NOMO-1 treated with dmso at 0.1 percent for 144 hours (cell line): Measurements from ENCODE around the gene SEC11A.
"Not testable (repeated sequence)": the region's sequence is repeated elsewhere in the genome, so short reads cannot be mapped to it uniquely, and the experiment has no call there.

Experiments
- DNase-seq: peaks from one replicate; lab custom pipeline; 2025; ENCODE audit not compliant: unreplicated experiment; lab: John Stamatoyannopoulos, UW

Gene SEC11A

DNA sequence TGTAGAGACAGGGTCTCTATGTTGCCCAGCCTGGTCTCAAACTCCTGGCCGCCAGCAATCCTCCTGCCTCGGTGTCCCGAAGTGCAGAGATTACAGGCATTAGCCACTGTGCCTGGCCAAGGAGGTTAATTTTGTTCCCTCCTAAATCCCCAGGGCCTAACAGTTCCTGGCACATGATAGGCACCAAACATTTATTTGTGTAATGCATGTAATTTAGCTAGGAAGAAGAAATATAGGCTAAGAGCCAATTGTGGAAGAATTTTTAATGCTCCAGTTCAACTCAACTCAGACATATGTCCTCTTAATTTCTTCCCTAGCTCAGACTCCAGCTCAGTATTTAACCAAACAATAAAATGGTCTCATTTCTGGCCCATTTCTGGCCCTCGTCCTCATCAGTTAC lies 24.8 kb upstream of the SEC11A start:
- DNase-seq = no peak

DNA sequence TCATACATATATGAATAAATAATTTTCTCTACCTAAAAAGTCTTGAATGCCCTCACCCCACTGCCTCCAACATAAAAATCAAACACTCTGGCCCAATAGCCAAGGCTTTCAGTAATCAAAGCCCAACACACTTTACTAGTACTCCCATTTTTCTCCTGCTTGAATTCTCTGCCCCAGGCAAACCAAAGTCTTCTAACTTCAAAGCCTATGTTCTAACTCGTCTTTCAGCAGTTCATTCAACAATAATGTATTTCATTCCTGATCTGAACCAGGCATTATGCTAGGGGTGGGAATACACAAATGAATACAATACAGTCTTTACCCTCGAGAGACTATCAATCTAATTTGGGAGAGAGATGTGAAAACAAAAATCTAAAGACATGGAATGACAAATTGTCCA lies 21.1 kb upstream of the SEC11A start:
- DNase-seq = no peak

DNA sequence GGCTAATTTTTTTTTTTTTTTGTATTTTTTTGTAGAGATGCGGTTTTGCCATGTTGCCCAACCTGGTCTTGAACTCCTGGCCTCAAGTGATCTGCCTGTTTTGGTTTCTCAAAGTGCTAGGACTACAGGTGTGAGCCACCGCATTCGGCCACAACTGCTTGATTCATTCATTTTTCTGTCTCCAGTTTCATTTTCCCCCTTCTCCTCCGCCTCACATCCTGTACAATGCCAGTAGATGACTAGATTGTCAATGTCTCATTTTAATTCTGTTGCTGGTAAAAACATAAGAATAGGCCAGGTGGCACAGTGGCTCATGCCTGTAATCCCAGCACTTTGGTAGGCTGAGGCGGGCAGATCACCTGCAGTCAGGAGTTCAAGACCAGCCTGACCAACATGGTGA lies 20.4 kb upstream of the SEC11A start:
- no peak for DNase-seq

DNA sequence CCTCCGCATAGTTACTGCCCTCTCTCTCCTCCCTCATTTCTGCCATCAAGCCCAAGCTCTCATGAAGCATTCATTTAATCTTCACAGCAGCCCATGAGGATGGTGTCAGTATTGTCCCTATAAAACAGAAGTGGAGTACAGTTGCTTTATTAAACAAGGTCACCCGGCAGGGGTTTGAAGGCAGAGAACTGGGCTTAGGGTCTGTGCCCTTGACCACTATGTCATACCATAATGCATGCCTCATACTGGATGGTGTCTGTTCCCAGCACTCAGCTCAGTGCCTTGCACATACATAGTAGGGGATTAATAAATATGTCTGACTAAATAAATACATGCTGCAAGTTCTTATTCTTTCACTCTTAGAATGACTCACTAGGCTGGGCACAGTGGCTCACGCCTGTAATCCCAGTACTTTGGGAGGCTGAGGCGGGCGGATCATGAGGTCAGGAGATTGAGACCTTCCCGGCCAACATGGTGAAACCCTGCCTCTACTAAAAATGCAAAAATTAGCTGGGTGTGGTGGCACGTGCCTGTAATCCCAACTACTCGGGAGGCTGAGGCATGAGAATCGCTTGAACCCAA lies 19.6 kb upstream of the SEC11A start:
- not testable (repeated sequence) for DNase-seq

DNA sequence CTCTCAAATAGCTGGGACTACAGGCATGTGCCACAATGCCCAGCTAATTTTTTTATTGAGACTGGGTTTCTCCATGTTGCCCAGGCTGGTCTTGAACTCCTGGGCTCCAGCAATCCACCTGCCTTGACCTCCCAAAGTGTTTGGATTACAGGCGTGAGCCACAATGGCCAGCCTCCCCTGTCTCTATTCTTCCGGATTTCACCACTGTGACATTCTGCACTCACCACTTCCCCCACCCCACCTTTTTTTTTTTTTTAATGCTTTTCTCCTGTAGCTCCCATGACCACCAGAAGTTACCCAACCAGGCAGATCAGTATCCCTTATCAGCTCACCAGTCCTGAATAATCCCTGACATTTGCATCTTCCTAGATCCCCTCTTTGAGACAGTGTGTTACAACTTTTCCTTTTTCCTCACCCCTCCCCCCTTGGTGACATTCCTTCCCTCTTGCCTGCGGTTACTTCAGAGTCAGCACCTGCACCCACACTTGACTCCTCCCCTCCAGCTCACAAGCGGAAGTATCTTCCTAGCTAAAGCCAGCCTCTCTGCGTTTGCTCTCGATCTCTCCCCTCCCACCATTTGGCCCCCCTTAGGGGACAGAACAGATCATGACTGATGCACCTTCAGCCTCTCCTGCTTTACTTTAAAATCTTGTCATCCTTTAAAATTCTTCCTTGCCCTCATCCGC lies 19.0 kb upstream of the SEC11A start:
- DNase-seq = peak; percentile 85

GRCh38 chr15:84731774-84732173 lies 15.8 kb upstream of the SEC11A start:
- no peak for DNase-seq

DNA sequence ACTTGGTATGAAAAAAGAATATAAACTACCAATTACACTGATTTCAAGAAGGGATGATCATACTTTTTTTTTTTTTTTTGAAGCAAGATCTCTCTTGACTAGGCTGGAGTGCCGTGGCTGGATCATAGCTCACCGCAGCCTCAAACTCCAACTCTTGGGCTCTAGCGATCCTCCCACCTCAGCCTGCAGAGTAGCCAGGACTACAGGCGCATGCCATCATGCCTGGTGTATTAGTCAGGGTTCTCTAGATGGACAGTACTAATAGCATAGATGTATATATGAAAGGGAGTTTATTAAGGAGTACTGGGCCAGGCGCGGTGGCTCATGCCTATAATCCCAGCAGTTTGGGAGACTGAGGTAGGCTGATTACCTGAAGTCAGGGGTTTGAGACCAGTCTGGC lies 11.5 kb upstream of the SEC11A start:
- DNase-seq = no peak

DNA sequence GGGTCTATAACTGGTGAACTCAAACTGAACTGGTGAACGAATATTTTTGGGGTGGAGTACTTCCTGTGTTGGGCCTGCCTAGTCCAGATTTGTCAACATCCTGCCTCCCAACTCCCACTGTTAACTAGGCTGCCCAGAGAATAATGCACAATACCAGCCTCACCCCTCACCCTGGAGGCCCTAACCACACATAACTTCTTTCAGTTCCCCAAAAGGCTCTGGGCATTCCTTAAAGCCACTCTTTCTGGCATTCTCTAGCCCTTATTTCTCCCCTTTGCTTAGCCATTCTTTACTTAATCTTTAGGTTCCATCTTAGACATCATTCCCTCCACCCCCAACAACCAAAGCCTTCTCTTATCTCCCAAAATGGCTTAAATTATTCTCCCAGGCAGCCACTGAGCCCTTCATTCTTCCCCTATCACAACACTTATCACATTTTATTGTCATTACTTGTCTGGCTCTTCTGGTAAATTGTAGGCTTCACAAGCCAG lies 9.1 kb upstream of the SEC11A start:
- DNase-seq = peak; percentile 99

DNA sequence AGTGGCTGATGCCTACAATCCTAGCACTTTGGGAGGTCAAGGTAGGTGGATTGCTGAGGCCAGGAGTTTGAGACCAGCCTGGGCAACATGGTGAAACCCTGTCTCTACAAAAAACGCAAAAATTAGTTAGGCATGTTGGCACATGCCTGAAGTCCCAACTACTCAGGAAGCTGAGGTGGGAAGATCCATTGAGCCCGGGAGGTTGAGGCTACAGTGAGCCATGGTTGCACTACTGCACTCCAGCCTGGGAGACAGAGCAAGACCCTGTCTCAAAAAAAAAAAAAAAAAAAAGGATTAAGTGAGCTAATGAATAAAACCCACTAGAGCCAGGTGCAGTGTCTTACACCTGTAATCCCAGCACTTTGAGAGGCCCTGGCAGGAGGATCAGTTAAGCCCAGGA lies 6.7 kb upstream of the SEC11A start:
- no peak for DNase-seq

DNA sequence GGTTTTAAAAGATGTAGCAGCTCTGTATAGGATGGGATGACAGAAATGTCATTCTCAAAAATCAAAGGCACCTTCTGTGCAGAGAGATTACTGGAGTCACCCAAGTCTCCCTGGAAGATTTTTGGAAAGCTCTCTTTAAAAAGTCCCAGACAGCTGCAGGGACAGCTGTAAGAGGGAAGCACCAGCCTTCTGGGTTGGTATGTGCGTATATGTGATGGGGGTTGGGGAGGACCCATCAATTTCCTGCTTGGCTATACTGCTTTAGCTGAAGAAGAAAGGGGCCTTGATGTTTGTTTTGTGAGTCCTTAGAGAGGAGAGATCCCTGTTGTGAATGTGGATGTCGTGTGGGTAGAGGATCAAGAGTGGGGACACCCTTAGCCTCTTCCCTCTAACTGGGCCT lies 5.4 kb upstream of the SEC11A start:
- no peak for DNase-seq

- no peak for DNase-seq
These were observed 401 bp downstream of the SEC11A start for GRCh38 chr15:84715441-84716035.

- DNase-seq = no peak
These were observed 1.1 kb downstream of the SEC11A start for GRCh38 chr15:84714821-84715220.

DNA sequence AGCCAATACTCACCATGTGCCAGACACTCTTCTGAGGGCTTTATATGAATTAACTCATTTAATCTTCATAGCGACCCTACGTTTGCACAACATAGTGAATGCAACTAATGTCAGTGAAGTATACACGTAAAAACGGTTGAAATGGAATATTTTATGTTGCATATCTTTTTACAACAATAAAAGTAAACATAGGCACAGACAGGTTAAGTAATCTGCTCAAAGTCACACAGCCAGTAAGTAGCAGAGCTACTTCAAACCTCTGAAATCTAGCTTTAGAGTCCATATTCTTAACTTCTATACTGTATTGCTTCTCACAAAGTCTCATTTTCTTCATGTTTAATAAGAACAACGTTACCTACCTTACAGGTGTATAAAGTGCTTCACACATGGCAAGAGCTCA lies 1.6 kb downstream of the SEC11A start:
- DNase-seq = no peak

DNA sequence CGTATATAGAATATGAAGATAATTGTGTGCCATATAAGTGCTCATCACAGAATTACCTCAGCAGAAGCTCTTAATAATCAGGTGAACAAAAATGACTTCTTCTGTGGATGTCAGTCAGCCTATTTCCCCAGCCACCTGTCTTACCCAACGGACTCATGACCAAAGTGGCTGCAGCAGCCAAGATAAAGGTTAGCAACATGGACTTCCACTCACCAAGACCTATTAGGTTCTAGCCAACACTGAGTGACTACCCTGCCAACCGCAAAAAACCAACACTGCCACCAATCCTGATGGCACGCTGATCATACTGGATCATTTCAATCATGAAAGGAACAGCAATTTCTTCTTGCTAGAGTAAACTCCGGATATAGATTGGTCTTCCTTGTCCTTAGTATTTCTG lies 12.1 kb downstream of the SEC11A start:
- DNase-seq = no peak

GRCh38 chr15:84702961-84703482 lies 12.9 kb downstream of the SEC11A start:
- DNase-seq = no peak

DNA sequence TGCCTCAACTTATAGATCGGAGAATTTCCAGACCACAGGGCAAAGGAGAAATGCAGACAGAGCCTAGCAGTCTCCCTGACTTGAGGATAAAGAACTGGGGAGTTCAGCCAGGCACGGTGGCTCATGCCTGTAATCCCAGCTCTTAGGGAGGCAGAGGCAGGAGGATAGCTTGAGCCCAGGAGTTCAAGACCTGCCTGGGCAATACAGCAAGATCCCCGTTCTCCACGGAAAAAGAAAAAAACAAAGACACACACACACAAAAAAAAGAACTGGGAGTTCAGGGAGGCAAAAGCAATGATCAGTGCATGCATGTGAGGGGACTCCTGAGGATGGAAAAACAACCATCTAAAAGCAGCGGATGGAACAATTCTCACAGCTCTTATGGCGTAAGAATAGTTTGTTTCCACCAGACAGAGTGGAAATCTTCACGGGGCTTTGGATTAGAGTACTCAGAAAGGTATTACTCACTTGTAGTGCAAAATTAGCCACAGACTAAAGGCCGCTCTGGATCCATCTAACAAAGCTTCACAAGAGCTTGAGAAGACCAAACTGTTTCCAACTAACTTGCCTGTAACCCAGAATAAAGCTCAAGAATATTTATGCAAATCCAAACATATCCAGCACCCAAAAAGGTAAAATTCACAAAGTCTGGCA lies 16.3 kb downstream of the SEC11A start:
- DNase-seq = no peak

- no peak for DNase-seq
These were observed 18.5 kb downstream of the SEC11A start for GRCh38 chr15:84697236-84697990.

GRCh38 chr15:84696757-84697156 lies 19.2 kb downstream of the SEC11A start:
- no peak for DNase-seq

GRCh38 chr15:84690342-84690741 lies 25.6 kb downstream of the SEC11A start:
- DNase-seq = no peak

DNA sequence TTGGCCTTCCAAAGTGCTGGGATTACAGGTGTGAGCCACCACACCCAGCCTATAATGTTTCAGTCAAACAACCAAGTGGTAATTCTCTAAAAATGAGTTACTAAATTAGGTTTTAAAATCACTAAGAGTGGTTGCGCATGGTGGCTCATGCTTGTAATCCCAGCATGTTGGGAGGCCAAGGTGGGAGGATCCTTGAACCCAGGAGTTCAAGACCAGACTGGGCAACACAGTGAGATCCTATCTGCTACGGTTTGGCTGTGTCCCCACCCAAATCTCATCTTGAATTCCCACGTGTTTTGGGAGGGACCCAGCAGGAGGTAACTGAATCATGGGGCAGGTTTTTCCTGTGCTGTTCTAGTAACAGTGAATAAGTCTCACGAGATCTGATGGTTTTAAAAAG lies 26.1 kb downstream of the SEC11A start:
- DNase-seq = no peak

DNA sequence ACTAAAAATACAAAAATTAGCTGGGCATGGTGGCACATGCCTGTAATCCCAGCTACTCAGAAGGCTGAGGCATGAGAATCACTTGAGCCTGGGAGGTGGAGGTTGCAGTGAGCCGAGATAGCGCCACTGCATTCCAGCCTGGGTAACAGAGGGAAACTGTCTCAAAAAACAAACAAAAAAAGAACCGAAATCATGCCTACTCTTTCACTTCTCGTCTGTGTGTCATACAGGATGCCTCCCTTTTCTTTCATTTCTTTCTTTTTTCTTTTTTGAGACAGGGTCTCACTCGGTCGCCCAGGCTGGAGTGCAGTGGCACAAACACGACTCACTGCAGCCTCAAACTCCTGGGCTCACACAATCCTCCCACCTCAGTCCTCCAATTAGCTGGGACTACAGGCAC lies 29.5 kb downstream of the SEC11A start:
- DNase-seq = not testable (repeated sequence)
